ENCODE measurements around the gene KIF4A. TPM values are rescaled to one million over a fixed set of nuclear protein-coding genes. Genes with fewer than 3 reads are reported as not detected.
A peak's percentile ranks its signal among the peaks of the same experiment; 100 is the strongest.

The KIF4A gene
- total and polyA plus RNA-seq, 9 of the 15 experiments (the other 6 are each of a cell fraction or from before 2014, with no cell fraction given), result 13.0 to 42.7 (median 35.9) TPM

DNA sequence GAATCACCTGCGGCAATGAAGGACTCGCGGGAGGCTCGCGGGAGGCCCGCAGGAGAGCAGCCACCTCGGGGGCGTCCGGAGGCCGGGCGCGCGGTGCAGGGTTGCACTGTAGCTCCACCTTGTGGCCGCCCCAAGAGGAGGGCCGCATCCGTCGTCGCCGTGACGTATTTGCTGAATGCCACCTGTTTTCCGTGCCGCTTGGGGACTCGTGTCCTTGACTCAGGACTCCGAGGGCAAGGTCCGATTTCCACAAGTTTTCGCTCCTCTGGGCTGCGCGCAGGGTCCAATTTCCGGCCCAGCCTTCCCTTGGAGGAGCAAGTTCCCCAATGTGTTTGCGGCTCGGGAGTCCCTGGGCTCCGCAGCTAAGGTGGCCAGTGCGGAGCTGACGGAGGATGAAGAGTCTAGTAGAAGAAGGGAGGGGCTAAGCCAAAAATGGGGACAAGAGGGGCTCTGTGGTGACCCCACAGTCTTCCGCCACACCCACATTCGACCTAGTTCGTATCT is 144.0 kb downstream of the KIF4A start (continued):
- TF ChIP-seq, protein P1, sequence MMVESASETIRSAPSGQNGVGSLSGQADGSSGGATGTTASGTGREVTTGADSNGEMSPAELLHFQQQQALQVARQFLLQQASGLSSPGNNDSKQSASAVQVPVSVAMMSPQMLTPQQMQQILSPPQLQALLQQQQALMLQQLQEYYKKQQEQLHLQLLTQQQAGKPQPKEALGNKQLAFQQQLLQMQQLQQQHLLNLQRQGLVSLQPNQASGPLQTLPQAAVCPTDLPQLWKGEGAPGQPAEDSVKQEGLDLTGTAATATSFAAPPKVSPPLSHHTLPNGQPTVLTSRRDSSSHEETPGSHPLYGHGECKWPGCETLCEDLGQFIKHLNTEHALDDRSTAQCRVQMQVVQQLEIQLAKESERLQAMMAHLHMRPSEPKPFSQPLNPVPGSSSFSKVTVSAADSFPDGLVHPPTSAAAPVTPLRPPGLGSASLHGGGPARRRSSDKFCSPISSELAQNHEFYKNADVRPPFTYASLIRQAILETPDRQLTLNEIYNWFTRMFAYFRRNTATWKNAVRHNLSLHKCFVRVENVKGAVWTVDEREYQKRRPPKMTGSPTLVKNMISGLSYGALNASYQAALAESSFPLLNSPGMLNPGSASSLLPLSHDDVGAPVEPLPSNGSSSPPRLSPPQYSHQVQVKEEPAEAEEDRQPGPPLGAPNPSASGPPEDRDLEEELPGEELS (CRISPR knock-in tag; IDR thresholded peaks at IDR 0.05; ENCODE audit: borderline replicate concordance), result 0 out of 2 replicates have a peak, but pooled peaks have one; percentile 29
- no peak for TF ChIP-seq NCOA2 (IDR thresholded peaks at IDR 0.05; ENCODE audit: partially characterized antibody in 2 of 2)
- no peak for TF ChIP-seq ZNF311 (CRISPR knock-in tag; IDR thresholded peaks at IDR 0.05)
- TF ChIP-seq JUN (IDR thresholded peaks at IDR 0.05; ENCODE audit: borderline replicate concordance, low read depth, low read length), result no peak
- no peak for TF ChIP-seq JUN (CRISPR knock-in tag; IDR thresholded peaks at IDR 0.05; ENCODE audit: borderline replicate concordance)
- no peak for TF ChIP-seq CBX2 (IDR thresholded peaks at IDR 0.05; ENCODE audit: insufficient read depth, low read length, poor library complexity, severe bottlenecking)
- TF ChIP-seq CHD2 (IDR thresholded peaks at IDR 0.05; ENCODE audit: low read depth, low read length), result peak; percentile 28; the same call in 1 of the 2 replicates
- TF ChIP-seq ATF7 (IDR thresholded peaks at IDR 0.05), result peak; percentile 76
- no peak for TF ChIP-seq TAF7 (tag; IDR thresholded peaks at IDR 0.05)
- TF ChIP-seq ELF1 (tag; IDR thresholded peaks at IDR 0.05), result no peak
- no peak for TF ChIP-seq C11orf30 (IDR thresholded peaks at IDR 0.05; ENCODE audit: low read depth)
- TF ChIP-seq, protein P2, sequence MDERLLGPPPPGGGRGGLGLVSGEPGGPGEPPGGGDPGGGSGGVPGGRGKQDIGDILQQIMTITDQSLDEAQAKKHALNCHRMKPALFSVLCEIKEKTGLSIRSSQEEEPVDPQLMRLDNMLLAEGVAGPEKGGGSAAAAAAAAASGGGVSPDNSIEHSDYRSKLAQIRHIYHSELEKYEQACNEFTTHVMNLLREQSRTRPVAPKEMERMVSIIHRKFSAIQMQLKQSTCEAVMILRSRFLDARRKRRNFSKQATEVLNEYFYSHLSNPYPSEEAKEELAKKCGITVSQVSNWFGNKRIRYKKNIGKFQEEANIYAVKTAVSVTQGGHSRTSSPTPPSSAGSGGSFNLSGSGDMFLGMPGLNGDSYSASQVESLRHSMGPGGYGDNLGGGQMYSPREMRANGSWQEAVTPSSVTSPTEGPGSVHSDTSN (CRISPR knock-in tag; IDR thresholded peaks at IDR 0.05; ENCODE audit: low read depth), result no peak
- TF ChIP-seq, protein P2 (tag; conservative IDR thresholded peaks at IDR 0.05; ENCODE audit: low read depth), result no peak
- TF ChIP-seq CBX1 (IDR thresholded peaks at IDR 0.05; ENCODE audit: low read depth), result no peak
- no peak for TF ChIP-seq NFXL1 (CRISPR knock-in tag; IDR thresholded peaks at IDR 0.05)
- TF ChIP-seq ZKSCAN3 (CRISPR knock-in tag; IDR thresholded peaks at IDR 0.05), result no peak
- TF ChIP-seq, protein P3, sequence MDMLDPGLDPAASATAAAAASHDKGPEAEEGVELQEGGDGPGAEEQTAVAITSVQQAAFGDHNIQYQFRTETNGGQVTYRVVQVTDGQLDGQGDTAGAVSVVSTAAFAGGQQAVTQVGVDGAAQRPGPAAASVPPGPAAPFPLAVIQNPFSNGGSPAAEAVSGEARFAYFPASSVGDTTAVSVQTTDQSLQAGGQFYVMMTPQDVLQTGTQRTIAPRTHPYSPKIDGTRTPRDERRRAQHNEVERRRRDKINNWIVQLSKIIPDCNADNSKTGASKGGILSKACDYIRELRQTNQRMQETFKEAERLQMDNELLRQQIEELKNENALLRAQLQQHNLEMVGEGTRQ (CRISPR knock-in tag; IDR thresholded peaks at IDR 0.05), result no peak
- no peak for TF ChIP-seq GABPB2 (CRISPR knock-in tag; conservative IDR thresholded peaks at IDR 0.05)
- TF ChIP-seq, protein P4, sequence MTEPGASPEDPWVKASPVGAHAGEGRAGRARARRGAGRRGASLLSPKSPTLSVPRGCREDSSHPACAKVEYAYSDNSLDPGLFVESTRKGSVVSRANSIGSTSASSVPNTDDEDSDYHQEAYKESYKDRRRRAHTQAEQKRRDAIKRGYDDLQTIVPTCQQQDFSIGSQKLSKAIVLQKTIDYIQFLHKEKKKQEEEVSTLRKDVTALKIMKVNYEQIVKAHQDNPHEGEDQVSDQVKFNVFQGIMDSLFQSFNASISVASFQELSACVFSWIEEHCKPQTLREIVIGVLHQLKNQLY (CRISPR knock-in tag; conservative IDR thresholded peaks at IDR 0.05), result no peak
- TF ChIP-seq SMAD2 (IDR thresholded peaks at IDR 0.05; ENCODE audit: low read depth, low read length), result no peak
- TF ChIP-seq ZNF12 (CRISPR knock-in tag; IDR thresholded peaks at IDR 0.05), result no peak
- no peak for TF ChIP-seq POLR3A (IDR thresholded peaks at IDR 0.05; ENCODE audit: borderline replicate concordance, extremely low read depth, insufficient read depth, insufficient read length)

Data from K562 (cell line).